NCI-H2196 treated with DMSO at 0.1 percent for 48 hours (cell line): Measurements from ENCODE around the gene EGR2.

ENCODE experiments used
- DNase-seq: peaks from one replicate; lab custom pipeline; 2025; ENCODE audit not compliant: unreplicated experiment; lab: John Stamatoyannopoulos, UW

EGR2 gene

DNA sequence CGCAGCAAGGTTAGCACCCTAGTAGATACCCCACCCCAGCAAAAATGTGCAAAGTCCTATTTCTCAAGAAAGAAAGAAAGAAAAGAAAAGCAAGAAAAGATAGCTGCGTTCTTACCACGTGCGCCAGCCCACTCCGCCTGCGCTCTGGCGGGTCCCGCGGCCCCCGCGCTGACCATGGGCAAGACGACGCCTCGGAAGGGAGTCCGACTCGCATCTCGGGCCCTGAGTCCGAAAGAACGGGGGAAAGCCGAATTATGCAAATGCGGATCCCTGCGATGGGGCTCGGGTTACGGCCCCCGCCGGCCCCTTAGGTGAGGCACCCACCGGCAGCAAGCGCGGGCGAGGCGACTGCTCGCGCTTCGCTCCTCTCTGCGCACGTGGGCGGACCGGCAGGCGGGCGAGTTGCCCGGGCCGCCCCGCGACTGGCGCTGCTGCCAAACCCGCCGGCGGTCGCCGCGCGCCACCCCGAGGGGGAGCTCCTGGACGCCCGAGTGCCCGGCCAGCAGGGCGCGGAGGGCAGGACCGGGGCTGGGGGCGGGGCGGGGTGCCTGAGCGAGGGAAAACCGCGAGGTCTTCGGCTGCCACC lies 2.4 kb upstream of the EGR2 start:
- no peak for DNase-seq

DNA sequence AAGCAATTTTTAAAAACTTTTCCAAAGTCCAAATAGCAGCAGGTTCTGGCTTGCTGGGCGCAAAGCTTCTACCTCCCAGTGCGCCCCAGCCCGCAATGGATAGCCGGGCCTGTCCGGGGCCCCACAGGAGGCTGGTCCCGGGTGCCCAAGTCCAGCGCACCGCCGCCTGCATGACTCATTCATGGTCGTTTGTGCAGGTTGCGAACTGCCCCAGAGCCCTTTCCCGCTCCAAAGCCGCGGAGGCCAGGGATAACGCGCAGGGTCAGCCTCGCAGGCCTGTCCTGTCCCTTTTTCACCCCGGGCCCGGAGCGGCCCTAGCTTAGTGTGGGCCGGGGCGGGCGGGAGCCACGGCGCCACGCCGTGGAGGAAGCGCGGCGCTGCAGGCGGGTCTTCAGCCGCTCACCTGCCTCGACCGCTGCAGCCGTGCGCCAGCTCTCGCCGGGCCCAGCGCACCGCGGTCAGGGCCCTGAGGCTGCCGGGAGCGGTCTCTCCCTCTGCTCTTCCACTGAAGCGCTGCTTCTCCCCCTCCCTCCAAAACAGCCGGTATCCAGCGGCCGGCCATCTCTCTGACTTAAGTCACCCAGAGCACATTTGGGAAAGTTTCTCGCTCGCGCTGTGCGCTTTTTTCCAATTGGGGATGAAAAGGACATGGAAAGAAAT lies 1.7 kb upstream of the EGR2 start:
- DNase-seq: peak; percentile 32

DNA sequence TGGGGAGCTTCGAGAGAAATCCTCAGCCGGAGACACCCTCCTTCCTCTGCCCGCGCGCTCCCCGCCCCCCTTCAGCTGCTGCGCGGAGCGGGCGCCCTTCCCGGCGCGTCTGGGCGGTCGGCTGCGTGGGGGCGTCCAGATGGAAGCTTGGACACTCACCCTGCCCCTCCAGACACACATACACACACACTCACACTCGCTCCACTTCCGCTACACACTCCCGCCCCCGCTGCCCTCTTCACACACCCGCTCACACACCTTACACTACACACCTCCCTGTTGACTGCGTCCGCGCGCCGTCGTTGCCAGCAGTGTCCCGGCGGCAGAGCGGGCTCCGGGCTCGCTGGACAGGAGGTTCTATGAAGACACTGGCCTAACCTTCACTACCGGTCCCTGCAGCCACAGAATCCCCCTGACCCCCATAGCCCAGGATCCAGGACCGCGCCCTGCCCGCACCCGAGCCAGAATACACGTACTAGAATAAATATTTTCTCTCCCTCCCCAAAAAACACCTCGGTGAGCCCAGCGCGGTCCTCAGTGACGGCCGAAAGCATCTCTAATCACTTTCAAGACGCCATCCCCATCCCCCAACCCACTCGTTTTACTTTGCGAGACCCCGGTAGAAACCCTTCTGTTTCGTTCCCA lies 1.1 kb upstream of the EGR2 start:
- DNase-seq: no peak

DNA sequence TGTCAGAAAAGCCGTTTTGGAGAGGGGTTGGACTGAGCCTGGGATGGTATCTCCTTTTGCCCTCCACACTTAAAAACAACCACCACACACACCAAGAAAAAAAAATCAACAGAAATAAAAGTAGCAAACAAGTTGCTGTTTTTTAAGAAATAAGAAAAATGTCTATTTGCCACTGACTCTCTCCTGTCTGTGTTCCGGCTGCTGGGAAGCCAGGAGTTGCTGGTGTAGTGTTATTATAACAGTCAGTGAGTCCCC lies 163 bp downstream of the EGR2 start:
- no peak for DNase-seq

DNA sequence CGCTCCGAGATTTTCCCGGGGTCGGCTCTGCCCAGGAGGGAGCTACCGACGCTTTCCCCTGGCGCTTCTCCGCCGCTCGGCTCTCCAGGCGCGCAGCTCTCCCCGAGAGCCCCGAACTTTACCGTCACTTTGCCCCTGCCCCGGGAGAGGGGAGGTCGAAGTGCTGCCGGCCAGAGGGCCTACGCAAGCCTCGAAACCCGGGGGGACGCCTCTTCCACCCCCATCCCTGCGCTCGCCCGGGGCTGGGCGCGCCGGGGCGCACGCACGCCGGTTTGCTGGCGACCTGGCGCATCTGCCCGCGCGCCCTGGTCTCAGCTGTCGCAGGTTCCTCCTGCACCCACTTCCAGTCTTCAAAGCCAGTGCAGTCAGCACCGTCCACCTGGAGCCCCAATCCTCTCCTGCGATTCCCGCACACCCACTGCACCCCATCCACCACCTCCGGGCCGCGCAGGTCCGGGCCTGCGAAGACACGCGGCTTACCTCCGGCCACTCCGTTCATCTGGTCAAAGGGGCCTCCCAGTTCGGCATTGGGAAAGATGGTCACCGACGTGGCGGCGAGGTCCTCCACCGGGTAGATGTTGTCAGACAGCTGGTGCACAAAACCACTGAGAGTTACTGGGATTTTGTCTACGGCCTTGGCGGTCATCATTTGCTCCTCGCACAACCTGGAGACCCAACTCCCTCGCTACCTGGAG lies 638 bp downstream of the EGR2 start:
- no peak for DNase-seq

DNA sequence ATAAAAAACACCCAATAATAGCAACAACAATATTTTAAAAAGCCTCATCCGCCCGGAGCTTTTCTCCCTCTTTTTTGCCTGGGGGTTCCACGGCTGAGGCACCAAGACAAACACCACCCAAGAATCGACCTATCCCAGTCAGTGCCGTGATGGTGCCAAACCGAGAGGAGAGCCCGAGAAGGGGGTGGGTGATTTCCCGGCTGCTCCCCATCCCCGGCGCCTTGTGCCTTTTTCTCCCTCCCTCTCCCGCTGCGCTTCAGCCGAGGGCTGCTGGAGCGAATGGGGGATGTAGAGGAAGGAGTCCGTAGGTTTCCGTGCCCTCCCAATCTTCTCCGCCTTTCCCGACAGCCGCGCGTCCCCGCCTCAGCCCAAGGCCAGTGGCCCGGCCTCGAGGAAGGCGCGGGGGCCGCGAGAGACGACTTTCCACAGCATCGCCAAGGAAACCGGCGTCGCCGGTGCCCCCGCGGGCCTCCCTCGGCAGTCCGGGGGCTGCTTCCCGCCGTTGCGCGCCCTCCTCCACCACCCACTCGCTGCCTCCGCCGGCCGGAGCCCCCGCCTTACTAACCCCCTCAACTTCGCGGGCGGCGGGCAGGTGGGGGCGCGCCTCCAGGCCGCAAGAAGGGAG lies 1.3 kb downstream of the EGR2 start:
- no peak for DNase-seq

DNA sequence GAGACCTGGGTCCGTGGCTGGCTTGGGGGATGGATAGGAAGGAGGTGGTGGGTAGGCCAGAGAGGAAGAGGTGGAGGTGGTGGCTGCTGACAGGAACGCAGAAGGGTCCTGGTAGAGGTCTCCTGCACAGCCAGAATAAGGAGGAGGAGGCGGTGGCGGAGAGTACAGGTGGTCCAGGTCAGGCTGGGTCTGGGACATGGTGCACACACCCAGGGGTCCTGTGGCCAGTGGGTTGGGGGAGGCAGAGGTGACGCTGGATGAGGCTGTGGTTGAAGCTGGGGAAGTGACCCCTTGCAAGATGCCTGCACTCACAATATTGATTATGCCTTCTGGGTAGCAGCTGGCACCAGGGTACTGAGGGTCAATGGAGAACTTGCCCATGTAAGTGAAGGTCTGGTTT lies 2.2 kb downstream of the EGR2 start:
- no peak for DNase-seq

DNA sequence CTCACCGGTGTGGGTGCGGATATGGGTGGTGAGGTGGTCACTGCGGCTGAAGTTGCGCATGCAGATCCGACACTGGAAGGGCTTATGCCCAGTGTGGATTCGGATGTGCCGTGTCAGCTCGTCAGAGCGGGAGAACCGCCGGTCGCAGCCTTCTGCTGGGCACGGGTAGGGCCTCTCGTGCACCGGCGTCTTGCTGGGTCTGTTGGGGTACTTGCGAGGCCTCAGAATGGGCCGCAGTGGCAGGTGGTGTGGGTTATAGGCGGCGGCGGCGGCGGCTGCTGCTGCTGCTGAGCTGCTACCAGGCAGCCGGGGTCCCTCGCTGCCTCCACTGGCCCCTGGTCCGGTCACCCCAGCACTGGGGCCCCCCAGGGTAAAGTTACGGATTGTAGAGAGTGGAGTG lies 2.7 kb downstream of the EGR2 start:
- DNase-seq: no peak

DNA sequence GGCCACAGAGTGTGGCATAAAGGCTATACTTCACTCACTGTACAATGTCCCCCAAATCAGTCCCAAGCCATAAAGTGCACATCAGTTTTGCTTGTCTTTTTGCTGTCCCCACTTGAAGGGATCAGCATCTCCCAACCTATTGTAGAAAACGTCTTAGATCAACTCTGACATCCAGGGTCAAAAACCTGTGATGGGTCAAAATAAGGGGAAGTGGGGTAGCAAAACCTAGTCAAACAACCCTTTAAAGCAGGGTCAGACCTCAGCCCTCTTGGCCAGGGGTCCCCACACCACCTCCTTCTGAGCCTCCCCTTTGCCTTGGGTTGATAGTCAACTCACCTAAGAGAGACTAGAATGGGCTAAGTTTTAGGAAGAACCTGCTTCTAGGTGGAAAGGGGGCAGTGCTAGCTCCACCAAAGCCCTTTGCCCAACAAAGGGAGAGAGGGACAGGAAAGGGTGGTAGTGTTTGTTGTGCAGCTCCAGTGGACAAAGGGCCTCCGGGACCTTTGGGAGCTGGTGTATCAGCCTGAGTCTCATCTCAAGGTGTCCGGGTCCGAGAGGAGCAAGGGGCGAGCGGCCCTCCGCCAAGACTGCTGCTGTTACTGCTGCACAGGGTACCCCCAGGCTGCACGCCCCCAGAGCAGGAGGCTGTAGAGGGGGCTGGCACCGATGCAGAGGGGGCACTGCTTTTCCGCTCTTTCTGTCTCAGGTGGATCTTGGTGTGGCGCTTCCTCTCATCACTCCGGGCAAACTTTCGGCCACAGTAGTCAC lies 3.3 kb downstream of the EGR2 start:
- DNase-seq: no peak

DNA sequence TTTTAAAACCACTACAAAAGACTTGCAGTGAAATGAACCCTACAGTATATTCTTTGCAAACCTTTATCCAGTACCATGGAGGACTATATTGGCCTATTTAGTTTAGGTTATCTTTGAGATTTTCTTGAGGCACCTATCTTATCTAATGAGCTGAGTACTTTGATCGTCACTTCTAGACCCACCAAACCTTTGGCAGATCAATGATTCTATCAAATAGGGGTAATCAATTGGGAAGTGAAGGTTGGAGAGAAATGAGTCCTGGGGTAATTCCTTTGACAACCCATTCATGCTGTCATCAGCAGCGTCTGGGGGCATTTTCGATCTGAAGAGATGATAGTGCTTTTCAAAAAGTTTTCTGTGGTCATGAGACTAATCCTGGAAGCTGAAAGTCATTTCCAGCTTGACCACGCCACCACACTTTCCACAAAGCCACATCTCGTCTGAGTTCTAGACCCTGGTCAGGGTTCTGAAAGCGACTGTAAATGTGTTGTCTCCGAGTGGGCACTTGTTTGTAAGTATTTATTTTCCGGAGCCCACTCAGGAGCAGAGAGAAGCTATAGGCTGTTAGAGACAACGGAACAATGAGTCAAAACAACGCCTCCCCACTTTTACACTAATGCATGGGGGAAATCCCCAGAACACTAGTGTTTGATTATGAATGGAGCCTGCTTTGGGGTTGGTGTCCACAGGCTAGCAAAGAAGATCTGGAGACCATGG lies 4.8 kb downstream of the EGR2 start:
- DNase-seq: no peak

DNA sequence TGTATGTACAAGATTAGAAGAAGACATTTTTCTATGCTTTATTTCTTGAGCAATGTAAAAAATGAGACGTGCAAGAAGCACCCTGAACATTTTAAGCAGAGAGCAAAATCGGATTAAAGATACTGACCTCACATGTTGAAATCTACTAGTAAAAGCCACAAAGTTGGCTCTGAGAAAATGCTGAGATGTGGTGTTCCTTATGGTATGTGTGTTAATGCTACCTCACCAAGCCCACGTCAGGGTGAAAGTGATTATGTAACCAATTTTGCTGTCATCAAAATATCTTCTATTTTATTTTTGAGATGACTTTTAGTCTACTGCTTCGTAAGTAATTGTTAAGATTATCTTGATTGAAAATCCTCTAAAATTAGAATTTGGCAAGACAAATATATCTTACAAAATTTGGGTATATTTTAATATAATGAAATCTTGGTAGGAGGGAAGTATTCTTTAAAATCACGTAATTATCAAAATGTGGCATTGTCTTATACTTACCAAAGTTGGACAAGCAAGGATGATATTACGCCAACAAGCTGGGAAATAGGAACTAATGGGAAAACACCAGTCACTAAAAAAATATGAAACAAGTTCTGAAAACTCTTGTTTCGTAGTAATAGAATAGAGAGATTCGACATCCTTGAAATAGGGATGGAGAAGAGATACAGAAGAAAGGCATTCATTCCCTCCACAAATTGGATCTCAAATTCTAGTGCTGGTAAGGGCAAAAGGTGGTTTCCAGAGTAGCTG lies 5.8 kb downstream of the EGR2 start:
- DNase-seq: no peak

DNA sequence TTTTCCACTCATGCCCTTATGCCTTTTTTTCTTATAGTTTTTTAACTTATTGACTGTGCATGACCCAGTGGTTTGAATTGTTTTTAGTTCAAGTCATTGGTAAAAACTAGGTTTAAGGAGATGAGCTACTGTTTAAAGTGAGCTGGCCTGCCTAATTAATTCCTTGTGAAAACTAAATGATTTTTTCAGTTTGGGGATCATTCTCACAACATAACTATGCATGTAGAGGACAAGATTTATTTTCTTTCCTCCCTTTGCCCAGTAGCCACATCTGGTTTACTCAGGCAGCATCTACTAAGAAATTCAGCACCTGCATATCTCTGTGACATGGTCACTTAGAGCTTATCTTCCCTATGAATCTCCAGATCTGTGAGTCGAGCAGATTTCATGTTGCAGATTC lies 9.9 kb downstream of the EGR2 start:
- no peak for DNase-seq

DNA sequence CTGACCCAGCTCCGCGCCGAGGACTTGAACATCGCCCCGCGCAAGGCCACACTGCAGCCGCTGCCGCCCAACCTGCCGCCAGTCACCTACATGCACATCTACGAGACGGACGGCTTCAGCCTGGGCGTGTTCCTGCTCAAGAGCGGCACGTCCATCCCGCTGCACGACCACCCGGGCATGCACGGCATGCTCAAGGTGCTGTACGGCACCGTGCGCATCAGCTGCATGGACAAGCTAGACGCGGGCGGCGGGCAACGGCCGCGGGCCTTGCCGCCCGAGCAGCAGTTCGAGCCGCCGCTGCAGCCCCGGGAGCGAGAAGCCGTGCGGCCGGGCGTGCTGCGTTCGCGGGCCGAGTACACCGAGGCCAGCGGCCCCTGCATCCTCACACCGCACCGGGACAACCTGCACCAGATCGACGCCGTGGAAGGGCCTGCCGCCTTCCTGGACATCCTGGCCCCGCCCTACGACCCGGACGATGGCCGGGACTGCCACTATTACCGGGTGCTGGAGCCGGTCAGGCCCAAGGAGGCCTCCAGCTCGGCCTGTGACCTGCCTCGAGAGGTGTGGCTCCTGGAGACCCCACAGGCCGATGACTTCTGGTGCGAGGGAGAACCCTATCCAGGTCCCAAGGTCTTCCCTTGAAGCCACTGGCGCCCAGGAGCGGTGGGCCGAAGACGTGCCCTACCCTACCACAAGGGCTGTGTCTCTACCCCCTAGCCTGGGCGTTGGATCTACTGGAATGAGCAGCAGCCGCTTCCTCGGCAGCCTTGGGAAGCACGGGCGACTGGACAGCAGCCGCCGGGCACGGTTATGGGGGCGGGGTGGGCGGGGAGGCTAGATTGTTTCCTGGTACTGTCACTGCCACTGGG lies 10.7 kb downstream of the EGR2 start:
- DNase-seq: no peak

DNA sequence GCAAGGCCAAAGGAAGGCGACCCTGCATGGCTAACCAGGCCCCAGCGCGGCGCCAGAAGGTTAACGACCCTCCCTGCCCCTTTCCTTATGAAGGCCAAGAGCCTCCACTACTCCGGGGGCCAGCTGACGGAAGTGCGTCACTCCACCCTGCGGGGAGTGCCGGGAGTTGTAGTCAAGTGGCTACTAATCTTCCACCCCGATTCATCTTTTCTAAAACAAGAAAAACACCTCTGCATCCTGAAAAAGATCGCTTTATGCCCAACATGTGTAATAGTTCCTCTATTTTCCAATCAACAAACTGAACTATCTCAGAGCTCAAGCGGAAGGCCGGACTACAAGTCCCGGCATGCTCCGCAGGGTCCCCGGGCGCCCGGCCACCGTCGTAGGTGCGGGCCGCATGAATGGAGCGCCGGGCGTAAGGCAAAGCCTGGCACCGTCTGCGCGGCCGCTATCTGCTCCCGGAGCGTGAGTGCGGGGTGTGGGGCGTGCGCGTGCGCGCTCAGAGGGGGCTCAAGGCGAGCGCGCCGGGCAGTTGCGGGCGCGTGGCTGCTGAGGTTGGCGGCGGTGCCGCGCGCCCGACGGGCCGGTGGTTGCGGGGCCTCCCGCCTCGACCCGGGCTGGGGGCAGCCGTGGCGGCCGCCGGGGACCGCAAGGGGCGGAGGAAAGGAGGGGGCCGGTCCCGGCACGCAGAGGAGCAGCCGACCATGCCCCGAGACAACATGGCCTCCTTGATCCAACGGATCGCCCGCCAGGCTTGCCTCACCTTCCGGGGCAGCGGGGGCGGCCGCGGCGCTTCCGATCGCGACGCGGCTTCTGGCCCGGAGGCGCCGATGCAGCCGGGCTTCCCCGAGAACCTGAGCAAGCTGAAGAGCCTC lies 11.6 kb downstream of the EGR2 start, which contains the start of gene ADO:
Gene ADO (plus strand): TSS at position 365 of the 875 bp plus-strand sequence. CDS start 340 bp downstream, at position 705.
- peak; percentile 24 for DNase-seq

DNA sequence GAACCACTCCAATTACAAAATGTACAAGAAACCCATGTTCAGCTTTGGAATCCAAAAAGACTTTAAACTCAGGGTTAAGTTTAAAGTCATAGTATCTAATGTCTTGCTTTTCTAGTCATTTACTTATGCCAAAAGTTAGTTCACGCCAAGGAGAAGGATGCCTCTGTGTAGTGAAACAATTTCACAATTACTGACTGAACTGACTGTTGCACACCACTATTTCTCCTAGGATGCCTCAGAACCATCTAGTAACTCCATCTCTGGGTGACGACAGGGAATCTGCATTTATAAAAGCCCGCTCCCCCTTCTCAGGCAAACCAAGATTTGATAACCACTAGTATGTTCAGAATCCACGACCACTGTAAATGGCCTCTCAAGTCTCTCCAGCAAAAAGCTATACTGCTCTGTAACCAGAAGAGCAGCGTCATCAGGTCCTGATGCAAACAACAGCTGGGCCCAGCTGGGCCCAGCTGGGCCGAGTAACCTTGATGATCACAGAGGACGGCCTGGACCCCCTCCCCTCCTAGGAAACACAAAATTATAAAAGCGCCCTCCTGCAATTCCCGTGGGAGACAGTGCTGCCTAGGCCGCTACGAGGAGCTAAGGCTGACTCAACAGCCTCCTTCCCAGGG lies 12.3 kb downstream of the EGR2 start:
- DNase-seq: no peak

DNA sequence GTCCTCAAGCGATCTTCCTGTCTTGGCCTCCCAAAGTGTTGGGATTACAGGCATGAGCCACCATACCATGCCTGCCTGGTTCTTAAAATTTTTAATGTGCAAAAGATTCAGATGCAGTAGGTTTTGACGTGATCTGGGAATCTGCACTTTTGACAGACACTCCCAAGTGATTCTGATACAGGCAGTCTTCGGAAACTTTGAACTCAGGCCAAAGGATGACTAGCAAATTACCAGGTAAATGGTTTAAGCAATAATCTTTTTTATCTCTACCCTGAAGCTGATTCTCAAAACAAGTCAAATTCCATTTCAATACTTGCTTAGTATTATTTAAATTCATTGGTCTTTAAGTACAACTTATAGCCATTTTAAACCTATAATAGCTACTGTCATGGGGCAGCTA lies 14.3 kb downstream of the EGR2 start:
- no peak for DNase-seq

DNA sequence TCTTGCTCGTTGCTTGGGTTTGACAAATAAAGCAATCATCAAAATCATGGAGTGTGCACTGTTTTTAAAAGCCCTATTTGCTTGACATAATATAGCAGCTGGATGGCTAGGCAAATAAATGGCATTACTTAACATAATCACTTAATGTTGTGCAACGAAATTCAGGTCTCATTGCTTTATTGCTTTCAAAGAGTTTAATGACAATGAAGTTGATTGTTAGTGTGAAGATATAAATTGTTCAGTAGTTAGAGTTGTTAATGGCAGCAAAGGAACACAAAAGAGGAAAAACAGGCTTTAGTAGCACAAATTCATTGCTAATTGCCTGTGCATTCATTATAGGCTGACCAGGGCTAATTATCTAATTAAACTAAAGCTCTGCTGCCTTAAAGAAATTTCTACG lies 19.3 kb downstream of the EGR2 start:
- DNase-seq: no peak
